Stimulated activated effector memory CD8-positive, alpha-beta T cell treated with anti-CD3 and anti-CD28 coated beads, Interleukin-12 subunit alpha, Interleukin-12 subunit beta, amount 100 ng/mL, for 72 hours (primary cell): Measurements from ENCODE around the gene TRIM33.
A peak's percentile ranks its signal among the peaks of the same experiment; 100 is the strongest.
"Not testable (repeated sequence)": the region's sequence is repeated elsewhere in the genome, so short reads cannot be mapped to it uniquely, and the experiment has no call there.

Source experiments
- ATAC-seq: fragments of 150-1000 bp; cut with Tn5 transposase; 2 replicates; pipeline ENCODE4 v1.10.0; 2021
- DNase-seq, 2 donors: peaks; one replicate each; pipeline ENCODE4 v3.0.0; 2021 to 2022; ENCODE audit warnings: low spot score in 2 of 2
- H3K27ac Mint-ChIP-seq: one replicate; pipeline ENCODE4 v1.8.0; 2022; ENCODE audit warnings: mild to moderate bottlenecking, mixed read lengths
- H3K36me3 Mint-ChIP-seq: one replicate; pipeline ENCODE4 v1.8.0; 2022; ENCODE audit warnings: mild to moderate bottlenecking, mixed read lengths
- H3K4me1 Mint-ChIP-seq: one replicate; pipeline ENCODE4 v1.8.0; 2022; ENCODE audit warnings: mixed read lengths
- H3K4me3 Mint-ChIP-seq: one replicate; pipeline ENCODE4 v1.8.0; 2022; ENCODE audit warnings: mild to moderate bottlenecking, mixed read lengths
- H3K9me3 Mint-ChIP-seq: one replicate; pipeline ENCODE4 v1.8.0; 2022; ENCODE audit warnings: mixed read lengths

Gene TRIM33

DNA sequence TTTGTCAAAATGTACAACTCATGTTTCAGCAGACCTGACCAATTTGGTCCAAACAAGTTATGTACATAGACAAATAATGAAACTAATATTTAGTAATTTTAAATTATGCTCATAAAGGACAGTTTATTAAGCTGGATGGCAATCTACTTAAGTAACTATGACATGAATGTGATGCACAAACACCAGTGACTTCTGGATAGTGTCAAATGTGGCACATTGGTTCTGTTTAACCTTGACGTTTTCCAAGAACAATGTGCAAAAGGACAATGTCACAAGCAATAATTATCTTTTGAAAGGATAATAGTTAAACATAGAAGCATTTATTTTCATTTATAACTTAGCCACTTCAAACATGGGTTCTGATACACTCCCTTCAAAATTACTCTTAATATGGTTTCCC lies 80.0 kb downstream of the TRIM33 start:
- peak overlapping the region; percentile 59 for H3K27ac Mint-ChIP-seq
- peaks cover 8% of the 10 kb centered on the region for H3K4me1 Mint-ChIP-seq
- H3K36me3 Mint-ChIP-seq = peaks cover 84% of the 10 kb centered on the region
- H3K4me3 Mint-ChIP-seq = no peak overlapping the region
- DNase-seq (no peak), ATAC-seq (no peak)
- H3K9me3 Mint-ChIP-seq = no peaks in the 10 kb centered on the region

DNA sequence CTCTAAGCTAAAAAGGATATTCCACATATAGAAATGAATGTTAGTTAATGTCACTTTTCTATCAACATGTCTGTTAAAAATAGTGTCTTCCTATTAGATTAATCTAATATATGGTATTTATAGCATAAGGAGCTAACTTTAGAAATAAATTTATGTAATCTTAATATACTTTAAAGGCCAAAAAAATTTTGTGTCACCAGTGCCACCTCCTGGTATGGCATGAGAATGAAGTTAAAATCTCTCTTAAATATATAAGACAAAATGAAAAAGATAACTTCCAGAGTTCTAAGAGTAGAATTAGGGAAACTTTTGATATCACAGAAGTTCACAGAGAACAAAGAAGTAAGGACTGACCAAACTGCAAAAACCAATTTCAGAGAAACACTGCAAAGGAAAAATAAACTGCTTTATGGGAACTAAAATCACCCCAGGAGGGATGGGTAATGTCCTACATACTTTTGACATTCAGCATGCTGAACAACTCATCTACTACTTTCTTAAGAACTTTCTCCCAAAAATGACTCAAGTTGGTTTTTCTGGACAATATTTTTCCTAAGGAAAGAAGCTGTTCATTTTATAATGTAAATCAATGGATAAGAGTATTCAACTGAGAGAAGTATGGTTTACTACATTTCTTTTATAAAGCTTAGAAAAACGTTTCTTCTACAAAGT lies 82.8 kb downstream of the TRIM33 start:
- Mint-ChIP-seq H3K9me3 (no peaks in the 10 kb centered on the region), H3K36me3 (peaks cover 94% of the 10 kb centered on the region)
- no peak for ATAC-seq

DNA sequence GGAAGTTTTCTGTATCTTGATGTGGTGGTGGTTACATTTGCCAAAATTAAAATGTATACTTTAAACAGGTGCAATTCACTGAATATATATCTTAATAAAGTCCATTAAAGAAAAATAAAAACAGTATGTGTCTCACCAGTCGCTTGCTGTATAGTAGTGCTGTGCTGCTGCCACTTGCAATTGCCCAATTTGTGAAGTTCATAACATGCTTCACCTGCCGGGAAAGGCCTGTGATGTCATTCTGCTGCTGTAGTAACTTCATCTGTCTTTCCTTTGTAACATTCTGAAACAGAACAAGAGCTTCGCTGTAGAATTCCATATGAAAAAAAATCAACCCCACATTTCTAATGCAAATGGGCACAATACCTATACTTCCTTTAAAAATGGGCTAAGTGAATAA lies 83.4 kb downstream of the TRIM33 start:
- no peak overlapping the region for H3K4me3 Mint-ChIP-seq
- no peak for ATAC-seq
- no peaks in the 10 kb centered on the region for H3K9me3 Mint-ChIP-seq
- H3K27ac Mint-ChIP-seq = no peak overlapping the region
- no peaks in the 10 kb centered on the region for H3K4me1 Mint-ChIP-seq
- no peak for DNase-seq
- peaks cover 94% of the 10 kb centered on the region for H3K36me3 Mint-ChIP-seq

More for the DNA sequence above, 82.8 kb downstream of the TRIM33 start:
- no peak overlapping the region for H3K4me3 Mint-ChIP-seq
- no peaks in the 10 kb centered on the region for H3K4me1 Mint-ChIP-seq
- no peak for DNase-seq
- H3K27ac Mint-ChIP-seq = no peak overlapping the region

DNA sequence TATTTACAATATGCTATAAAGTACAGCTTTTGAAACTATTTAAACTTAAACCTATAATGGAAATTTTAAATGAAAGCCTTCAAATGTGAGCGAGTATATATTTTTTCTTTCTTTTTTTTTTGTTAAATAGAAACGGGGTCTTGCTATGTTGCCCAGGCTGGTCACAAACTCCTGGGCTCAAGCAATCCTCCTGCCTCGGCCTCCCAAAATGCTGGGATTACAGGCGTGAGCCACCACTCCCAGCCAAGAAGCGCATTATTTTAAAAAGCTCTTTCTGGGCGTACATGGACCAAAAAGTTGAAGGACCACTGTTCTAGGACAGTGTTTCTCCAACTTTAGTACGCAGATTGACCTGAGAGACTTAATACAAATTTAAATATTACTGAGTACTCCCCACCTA lies 87.5 kb downstream of the TRIM33 start:
- H3K36me3 Mint-ChIP-seq = peaks cover 100% of the 10 kb centered on the region
- H3K27ac Mint-ChIP-seq = no peak overlapping the region
- no peak for DNase-seq
- H3K9me3 Mint-ChIP-seq = no peaks in the 10 kb centered on the region
- H3K4me1 Mint-ChIP-seq = no peaks in the 10 kb centered on the region
- no peak for ATAC-seq
- no peak overlapping the region for H3K4me3 Mint-ChIP-seq

DNA sequence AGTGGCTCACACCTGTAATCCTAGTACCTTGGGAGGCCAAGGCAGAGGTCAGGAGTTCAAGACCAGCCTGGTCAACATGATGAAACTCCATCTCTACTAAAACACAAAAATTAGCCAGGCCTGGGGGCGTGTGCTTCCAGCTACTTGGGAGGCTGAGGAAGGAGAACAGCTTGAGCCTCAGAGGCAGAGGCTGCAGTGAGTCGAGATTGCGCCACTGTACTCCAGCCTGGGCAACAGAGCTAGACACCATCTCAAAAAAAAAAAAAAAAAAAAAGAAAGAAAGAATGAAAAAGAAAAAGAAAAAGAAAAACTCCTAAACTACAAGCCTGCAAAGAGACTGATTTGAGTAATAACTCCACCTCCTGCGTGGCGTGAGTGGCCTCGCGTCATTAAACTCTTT lies 92.1 kb downstream of the TRIM33 start:
- Mint-ChIP-seq H3K27ac (peak overlapping the region; percentile 74), H3K36me3 (peaks cover 82% of the 10 kb centered on the region)
- not testable (repeated sequence) for ATAC-seq

DNA sequence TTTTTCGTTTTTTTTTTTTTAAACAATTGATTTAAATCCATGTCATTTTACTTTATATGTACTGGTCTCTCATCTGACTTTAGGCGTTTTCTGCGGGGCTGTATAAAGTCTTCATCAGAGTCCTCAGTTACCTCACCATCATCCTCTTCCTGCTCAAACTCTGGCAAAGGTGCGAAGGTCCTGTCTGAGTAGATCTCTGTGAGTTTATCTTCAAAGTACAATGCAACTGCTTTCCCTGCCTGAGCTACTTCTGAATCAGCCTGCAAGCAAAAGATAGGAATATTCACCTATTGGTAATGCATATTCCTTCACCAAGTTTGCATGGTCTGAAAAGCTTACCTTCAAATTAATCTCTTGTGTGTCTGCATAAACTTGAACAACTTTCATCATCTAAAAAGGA lies 113.4 kb downstream of the TRIM33 start:
- Mint-ChIP-seq H3K9me3 (no peaks in the 10 kb centered on the region), H3K36me3 (peaks cover 99% of the 10 kb centered on the region)
- DNase-seq = no peak

More for the DNA sequence above, 92.1 kb downstream of the TRIM33 start:
- not testable (repeated sequence) for H3K4me3 Mint-ChIP-seq, H3K9me3 Mint-ChIP-seq, H3K4me1 Mint-ChIP-seq, DNase-seq

DNA sequence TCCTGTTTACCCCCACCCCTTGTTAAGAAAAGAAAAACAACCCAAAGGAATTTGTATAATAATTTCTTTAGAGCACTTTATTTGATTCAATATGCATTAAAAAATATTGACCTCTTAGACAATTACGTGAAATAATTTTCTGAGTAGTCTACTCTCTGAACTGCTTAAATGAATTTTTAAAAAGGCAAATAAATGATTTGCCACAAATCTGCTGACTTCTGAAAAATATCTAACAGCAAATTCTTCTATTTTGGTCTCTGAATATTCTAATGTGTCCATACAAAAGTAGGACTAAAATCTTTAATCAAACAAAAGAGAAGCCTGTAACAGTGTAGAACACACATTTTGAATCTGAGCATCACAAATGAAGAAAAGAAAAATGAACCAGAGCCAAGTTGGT lies 115.1 kb downstream of the TRIM33 start:
- no peak for ATAC-seq
- Mint-ChIP-seq H3K4me3 (no peak overlapping the region), H3K36me3 (peaks cover 84% of the 10 kb centered on the region), H3K27ac (no peak overlapping the region), H3K4me1 (peaks cover 10% of the 10 kb centered on the region), H3K9me3 (no peaks in the 10 kb centered on the region)
- DNase-seq = no peak

More for the DNA sequence above, 113.4 kb downstream of the TRIM33 start:
- no peak for ATAC-seq
- no peak overlapping the region for H3K4me3 Mint-ChIP-seq
- H3K4me1 Mint-ChIP-seq = no peaks in the 10 kb centered on the region
- H3K27ac Mint-ChIP-seq = no peak overlapping the region

DNA sequence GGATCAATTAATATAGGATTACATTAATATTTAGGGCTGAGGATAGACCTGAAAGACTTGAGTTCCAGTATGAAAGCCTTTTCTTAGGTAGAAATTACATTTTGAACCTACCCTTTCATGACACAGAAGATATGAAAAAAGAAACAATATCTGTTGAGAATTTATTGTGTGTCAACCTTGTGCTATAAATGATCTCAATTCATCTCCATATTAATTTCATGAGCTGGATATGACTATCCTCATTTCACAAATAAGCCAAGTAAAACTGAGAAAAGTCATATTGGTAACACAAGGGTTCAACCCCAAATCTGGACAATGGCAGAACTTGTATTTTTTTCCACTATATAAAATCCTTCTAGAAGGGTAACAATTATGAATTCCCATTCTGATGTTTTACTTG lies 120.0 kb downstream of the TRIM33 start:
- peaks cover 10% of the 10 kb centered on the region for H3K4me1 Mint-ChIP-seq
- no peak overlapping the region for H3K27ac Mint-ChIP-seq
- peak; percentile 87 for ATAC-seq
- DNase-seq = no peak
- peaks cover 40% of the 10 kb centered on the region for H3K36me3 Mint-ChIP-seq
- no peak overlapping the region for H3K4me3 Mint-ChIP-seq
- H3K9me3 Mint-ChIP-seq = peaks cover 12% of the 10 kb centered on the region

DNA sequence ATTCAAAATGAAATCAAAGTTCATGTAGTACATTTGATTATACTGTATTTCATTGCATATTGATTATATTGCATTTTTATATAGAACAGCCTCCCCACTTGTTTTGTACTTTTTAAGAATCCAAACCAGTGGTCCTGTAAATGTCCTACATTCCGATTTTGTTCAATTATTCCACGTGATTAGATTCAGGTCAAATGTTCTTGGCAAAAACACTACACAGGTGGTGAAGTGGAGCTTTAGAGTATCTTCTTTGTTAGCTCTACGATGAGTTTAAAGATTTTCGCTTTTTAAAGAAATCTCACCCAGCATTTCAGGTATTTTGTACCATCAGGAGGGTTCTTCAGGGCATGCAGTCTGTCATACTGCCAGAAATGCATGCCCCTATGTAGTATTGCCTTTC lies 120.6 kb downstream of the TRIM33 start:
- no peak for ATAC-seq
- Mint-ChIP-seq H3K4me1 (peaks cover 10% of the 10 kb centered on the region), H3K4me3 (no peak overlapping the region), H3K27ac (no peak overlapping the region), H3K36me3 (peaks cover 39% of the 10 kb centered on the region), H3K9me3 (peaks cover 14% of the 10 kb centered on the region)
- DNase-seq = no peak

DNA sequence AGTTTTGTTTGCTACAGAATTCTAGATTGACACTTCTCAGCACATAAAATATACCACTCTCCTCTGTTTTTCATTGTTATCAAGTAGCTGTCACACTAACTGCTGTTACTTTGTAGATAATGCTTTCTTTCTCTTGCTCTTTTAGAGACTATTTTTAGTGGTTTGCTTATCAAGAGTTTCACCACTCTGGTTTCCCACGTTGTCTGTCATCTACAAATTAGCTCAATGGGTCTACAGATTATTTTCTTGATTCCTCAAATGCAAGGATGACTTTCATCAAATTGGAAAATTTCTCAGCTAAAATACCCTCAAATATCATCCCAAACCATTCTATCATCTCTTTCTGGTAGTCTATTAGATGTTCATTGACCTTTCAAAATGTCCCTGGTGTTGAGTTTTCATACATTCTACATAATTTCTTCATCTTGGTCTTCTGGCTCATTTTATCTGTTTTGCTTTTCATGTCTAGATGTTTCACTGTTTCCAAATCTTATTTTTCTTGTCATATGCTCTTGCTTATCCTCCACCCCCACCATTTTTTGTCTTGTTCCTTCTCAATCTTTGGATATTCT lies 122.5 kb downstream of the TRIM33 start:
- DNase-seq (no peak), ATAC-seq (no peak)
- no peak overlapping the region for H3K4me3 Mint-ChIP-seq
- H3K9me3 Mint-ChIP-seq = peaks cover 21% of the 10 kb centered on the region
- no peak overlapping the region for H3K27ac Mint-ChIP-seq
- peaks cover 24% of the 10 kb centered on the region for H3K36me3 Mint-ChIP-seq
- H3K4me1 Mint-ChIP-seq = peaks cover 10% of the 10 kb centered on the region

DNA sequence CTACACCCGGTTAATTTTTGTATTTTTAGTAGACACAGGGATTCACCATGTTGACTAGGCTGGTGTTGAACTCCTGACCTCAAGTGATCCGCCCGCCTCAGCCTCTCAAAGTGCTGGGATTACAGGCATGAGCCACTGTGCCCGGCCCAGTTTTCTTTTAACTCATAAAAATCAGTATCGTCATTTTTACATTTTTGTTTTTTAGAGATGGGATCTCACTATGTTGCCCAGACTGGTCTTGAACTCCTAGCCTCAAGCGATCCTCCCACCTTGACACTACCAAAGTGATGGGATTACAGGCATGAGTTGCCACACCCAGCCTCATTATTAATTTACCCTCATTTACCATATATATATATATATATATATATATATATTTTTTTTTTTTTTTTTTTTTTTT lies 123.4 kb downstream of the TRIM33 start:
- not testable (repeated sequence) for H3K4me1 Mint-ChIP-seq, H3K4me3 Mint-ChIP-seq, DNase-seq, ATAC-seq, H3K27ac Mint-ChIP-seq
- H3K36me3 Mint-ChIP-seq = peaks cover 15% of the 10 kb centered on the region
- H3K9me3 Mint-ChIP-seq = peaks cover 21% of the 10 kb centered on the region

DNA sequence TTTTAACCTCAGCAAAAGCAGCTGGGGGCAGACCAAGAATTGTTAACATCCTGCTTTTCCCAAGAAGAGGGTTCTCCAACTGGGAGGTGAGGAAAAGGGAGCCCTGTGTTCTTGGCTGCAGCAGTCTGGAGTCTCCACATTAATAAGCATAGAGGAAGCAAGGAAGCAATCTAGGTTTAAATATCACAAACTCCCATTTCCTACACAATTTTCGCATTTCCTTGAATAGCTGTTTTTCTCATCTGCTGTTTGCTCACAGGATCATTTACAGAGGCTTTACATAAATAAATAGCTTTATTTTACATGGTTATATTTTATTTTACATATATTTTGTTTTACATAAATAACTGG lies 124.0 kb downstream of the TRIM33 start:
- peaks cover 8% of the 10 kb centered on the region for H3K4me1 Mint-ChIP-seq
- DNase-seq = no peak
- peaks cover 13% of the 10 kb centered on the region for H3K36me3 Mint-ChIP-seq
- H3K4me3 Mint-ChIP-seq = no peak overlapping the region
- no peak for ATAC-seq
- no peak overlapping the region for H3K27ac Mint-ChIP-seq
- H3K9me3 Mint-ChIP-seq = peaks cover 21% of the 10 kb centered on the region

DNA sequence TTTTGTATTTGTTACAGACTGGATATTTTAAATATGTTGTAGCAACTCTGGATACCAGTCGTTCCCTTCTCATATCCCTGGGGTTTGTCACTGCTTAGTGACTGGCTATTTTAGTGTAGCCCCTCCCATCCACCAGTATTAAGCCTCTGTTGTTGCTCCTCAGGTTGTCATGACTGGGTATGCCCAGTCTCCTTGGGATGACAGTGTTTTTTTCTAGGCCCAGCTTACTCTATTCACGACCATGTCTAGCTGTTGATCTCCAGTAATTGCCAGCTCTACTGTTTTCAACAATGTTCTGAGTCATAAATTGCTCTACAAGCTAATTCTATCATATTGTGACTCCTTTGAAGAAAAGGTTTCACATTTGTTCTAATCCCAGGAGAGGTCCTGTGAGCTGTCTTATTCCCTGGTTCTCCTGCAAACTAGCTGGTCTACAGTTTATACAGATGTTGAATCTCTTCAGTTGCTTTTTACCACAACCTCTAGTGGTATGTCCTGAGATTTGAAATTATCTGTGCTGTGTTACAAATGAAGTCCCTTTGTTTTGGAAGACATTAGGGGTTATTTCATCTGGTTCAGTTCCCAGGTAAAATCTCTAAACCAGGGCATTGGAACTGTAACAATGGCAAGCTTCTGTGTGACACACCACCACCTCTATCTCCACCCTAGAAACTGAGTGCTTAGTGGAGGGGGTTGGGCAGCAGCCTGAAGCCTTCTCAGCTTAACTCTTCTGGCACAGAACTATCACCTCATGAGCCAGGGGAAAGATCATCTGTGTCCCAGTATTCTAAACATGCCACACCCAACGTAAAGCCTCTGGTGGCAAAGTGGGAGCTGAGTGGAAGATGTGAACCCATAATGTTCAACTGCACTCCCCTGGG lies 124.6 kb downstream of the TRIM33 start:
- DNase-seq (no peak), ATAC-seq (no peak)
- Mint-ChIP-seq H3K4me3 (no peak overlapping the region), H3K9me3 (peaks cover 21% of the 10 kb centered on the region), H3K4me1 (peaks cover 2% of the 10 kb centered on the region), H3K36me3 (peaks cover 13% of the 10 kb centered on the region), H3K27ac (no peak overlapping the region)

DNA sequence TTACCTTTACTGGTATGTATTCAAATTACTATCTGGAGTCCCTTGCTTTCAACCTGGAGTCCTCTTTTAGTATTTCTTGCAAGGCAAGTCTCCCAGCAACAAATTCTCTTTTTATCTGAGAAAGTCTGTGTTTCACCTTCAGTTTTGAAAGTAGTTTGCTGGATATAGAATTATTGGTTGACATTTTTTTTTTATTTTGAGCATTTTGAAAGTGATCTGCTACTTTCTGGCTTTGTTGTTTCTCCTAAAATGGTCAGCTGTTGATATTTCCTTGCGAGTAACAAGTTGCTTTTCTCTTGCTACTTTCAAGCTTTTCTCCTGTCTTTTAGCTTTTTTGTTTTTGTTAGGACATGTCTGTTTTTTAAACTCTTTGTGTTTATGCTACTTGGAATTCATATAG lies 126.1 kb downstream of the TRIM33 start:
- Mint-ChIP-seq H3K27ac (no peak overlapping the region), H3K4me1 (no peaks in the 10 kb centered on the region), H3K36me3 (peaks cover 13% of the 10 kb centered on the region), H3K9me3 (peaks cover 21% of the 10 kb centered on the region), H3K4me3 (no peak overlapping the region)
- ATAC-seq (no peak), DNase-seq (no peak)

DNA sequence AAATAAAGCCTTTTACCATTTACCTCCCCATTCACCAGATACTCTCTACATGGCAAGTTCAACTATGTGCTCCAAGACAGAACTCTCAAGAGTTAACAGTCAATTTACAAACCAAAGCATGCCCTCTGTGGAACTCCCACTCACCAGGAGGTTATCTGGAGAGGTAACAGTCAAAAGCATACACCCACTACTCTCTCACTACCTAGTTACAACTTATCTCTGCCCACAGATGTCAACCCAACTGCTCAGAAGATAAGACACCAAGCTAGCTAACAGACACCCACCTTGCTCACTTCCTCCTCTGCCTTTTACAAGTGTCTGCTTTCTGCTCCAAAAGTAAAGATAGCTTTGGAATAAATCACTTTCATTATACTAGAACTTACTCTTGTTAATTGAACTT lies 131.0 kb downstream of the TRIM33 start:
- H3K36me3 Mint-ChIP-seq = no peaks in the 10 kb centered on the region
- DNase-seq (no peak), ATAC-seq (no peak)
- no peaks in the 10 kb centered on the region for H3K4me1 Mint-ChIP-seq
- H3K27ac Mint-ChIP-seq = no peak overlapping the region
- H3K9me3 Mint-ChIP-seq = peaks cover 14% of the 10 kb centered on the region
- H3K4me3 Mint-ChIP-seq = no peak overlapping the region

DNA sequence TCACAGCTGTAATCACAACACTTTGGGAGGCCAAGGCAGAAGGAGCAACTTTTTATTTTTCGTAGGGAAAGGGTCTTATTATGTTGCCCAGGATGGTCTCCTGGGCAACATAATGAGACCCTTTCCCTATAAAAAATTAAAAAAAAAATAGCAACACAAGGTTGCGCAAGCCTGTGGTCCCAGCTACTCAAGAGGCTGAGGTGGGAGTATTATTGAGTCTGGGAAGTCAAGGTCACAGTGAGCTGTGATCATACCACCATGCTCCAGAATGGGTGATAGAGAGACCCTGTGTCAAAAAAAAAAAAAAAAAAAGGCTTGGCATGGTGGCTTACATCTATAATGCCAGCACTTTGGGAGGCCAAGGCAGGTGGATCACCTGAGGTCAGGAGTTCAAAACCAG lies 131.6 kb downstream of the TRIM33 start:
- Mint-ChIP-seq H3K4me3 (no peak overlapping the region), H3K9me3 (peaks cover 10% of the 10 kb centered on the region), H3K36me3 (no peaks in the 10 kb centered on the region), H3K27ac (no peak overlapping the region), H3K4me1 (no peaks in the 10 kb centered on the region)
- no peak for DNase-seq
- ATAC-seq = no peak
